Measurements from ENCODE around the gene PTK6.

The PTK6 gene

DNA sequence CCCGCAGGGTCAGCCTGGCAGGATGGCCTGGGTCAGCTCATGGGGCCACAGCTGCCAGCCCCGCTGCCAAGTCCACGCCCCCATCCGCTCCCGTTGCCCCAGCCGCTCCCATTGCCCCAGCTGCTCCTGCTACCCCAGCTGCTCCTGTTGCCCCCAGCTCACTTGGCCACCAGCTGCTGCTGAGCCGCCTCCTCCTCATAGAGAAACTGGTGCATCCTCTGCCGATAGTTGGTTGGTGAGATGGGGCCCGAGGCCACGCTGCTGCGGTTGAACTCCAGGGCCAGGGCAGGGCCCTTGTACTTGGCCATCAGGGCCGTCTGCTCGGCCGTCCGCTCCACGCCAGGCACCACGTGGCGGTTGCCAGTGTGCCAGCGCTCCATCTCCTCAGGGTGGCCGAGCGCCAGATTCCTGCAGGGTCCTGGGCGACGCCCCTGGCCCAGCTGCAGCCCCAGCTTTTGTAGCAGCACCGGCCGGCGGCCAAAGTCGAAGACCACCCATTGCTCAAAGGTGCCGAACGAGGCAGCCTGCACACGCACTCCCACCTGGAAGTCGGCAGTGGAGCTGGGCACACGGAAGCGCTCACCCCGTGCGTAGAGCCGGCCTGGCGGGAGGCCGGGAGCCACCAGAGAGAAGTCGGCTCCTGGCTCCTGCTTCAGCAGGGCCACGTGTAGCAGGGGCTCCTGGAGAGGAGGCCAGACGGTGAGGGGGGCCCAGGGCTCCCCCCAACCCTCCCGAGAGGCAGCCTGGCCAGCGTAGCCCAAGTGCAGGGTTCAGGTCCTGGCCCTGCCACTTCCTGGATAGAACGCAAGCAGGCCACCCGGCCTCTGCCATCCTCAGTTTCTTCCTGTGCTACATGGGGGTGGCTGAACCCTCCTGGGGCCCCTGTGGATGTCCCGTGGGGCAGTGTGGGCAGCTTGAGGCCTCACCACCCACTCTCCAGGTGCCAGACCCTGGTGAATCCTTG, 32.1 kb upstream of the PTK6 start:
- TF ChIP-seq, protein P1, sequence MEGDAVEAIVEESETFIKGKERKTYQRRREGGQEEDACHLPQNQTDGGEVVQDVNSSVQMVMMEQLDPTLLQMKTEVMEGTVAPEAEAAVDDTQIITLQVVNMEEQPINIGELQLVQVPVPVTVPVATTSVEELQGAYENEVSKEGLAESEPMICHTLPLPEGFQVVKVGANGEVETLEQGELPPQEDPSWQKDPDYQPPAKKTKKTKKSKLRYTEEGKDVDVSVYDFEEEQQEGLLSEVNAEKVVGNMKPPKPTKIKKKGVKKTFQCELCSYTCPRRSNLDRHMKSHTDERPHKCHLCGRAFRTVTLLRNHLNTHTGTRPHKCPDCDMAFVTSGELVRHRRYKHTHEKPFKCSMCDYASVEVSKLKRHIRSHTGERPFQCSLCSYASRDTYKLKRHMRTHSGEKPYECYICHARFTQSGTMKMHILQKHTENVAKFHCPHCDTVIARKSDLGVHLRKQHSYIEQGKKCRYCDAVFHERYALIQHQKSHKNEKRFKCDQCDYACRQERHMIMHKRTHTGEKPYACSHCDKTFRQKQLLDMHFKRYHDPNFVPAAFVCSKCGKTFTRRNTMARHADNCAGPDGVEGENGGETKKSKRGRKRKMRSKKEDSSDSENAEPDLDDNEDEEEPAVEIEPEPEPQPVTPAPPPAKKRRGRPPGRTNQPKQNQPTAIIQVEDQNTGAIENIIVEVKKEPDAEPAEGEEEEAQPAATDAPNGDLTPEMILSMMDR (IDR thresholded peaks at IDR 0.05; ENCODE audit: insufficient read depth, low read length) = no peak
- TF ChIP-seq POLR2AphosphoS5 (IDR thresholded peaks at IDR 0.05; ENCODE audit: low read depth) = no peak
- no peak for TF ChIP-seq GABPA (IDR thresholded peaks at IDR 0.05; ENCODE audit: low read depth)
- no peak for TF ChIP-seq SPI1 (IDR thresholded peaks at IDR 0.05; ENCODE audit: borderline replicate concordance, low read depth)
- TF ChIP-seq, protein P2, sequence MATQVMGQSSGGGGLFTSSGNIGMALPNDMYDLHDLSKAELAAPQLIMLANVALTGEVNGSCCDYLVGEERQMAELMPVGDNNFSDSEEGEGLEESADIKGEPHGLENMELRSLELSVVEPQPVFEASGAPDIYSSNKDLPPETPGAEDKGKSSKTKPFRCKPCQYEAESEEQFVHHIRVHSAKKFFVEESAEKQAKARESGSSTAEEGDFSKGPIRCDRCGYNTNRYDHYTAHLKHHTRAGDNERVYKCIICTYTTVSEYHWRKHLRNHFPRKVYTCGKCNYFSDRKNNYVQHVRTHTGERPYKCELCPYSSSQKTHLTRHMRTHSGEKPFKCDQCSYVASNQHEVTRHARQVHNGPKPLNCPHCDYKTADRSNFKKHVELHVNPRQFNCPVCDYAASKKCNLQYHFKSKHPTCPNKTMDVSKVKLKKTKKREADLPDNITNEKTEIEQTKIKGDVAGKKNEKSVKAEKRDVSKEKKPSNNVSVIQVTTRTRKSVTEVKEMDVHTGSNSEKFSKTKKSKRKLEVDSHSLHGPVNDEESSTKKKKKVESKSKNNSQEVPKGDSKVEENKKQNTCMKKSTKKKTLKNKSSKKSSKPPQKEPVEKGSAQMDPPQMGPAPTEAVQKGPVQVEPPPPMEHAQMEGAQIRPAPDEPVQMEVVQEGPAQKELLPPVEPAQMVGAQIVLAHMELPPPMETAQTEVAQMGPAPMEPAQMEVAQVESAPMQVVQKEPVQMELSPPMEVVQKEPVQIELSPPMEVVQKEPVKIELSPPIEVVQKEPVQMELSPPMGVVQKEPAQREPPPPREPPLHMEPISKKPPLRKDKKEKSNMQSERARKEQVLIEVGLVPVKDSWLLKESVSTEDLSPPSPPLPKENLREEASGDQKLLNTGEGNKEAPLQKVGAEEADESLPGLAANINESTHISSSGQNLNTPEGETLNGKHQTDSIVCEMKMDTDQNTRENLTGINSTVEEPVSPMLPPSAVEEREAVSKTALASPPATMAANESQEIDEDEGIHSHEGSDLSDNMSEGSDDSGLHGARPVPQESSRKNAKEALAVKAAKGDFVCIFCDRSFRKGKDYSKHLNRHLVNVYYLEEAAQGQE (IDR thresholded peaks at IDR 0.05; ENCODE audit: insufficient replicate concordance, low read depth) = no peak
- Histone ChIP-seq H3K4me3 (replicated peaks; ENCODE audit: insufficient read depth, low read length) (no peak overlapping the region), H3K27me3 (ENCODE audit: insufficient read depth, poor library complexity, severe bottlenecking) (peaks cover 47% of the 10 kb centered on the region), H3K27ac (replicated peaks) (no peak overlapping the region)
- DNase-seq (ENCODE audit: low read depth in 1 of 2, low spot score in 1 of 2) = peak in 1 of 2 experiments; percentile 32

DNA sequence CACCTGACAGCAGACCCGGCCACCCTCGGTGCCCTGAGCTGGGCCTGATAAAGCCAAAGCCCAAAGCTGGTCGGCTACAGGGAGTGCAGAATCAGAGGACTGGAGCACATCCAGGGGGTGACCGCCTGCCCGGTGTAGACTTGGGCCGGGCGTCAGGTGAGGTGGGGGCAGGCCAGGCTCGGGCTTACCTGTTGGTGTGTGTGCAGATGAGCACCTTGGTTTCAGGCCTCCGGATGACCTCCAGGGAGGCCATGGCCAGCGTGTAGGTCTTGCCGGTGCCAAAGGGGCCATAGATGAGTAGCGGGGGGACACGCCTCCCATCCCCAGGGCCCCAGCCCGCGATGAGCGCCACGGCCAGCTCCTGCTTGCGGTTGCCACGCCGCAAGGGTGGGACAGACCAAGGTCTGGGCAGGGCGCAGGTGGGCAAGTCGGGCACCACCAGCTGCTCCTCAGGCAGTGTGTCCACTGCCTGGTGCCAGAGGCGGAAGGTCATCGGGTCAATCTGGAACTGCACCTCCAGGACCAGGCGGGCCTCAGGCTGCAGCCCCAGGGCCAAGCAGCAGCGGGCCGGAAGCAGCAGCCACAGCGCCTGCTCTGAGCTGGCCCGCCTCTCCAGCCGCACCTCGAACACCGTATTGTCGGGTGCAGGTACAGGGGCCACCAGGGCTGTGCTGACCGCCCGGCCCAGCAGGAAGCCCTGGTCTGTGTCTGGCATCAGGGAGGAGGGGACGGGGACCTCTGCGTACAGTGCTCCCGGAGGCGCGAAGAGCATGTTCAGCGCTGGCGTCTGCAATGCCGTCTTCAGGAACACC, 31.2 kb upstream of the PTK6 start:
- no peak overlapping the region; the same call in 1 of the 2 replicates for H3K27ac ChIP-seq (replicated peaks)
- H3K4me3 ChIP-seq (replicated peaks; ENCODE audit: insufficient read depth, low read length) = no peak overlapping the region; the same call in 1 of the 2 replicates
- no peak for DNase-seq (ENCODE audit: low read depth in 1 of 2, low spot score in 1 of 2)

More for the DNA sequence above, 31.2 kb upstream of the PTK6 start:
- peaks cover 42% of the 10 kb centered on the region for H3K27me3 ChIP-seq (ENCODE audit: insufficient read depth, poor library complexity, severe bottlenecking)
- no peak for TF ChIP-seq GABPA (IDR thresholded peaks at IDR 0.05; ENCODE audit: low read depth)
- TF ChIP-seq, protein P2 (IDR thresholded peaks at IDR 0.05; ENCODE audit: insufficient replicate concordance, low read depth) = no peak
- no peak for TF ChIP-seq SPI1 (IDR thresholded peaks at IDR 0.05; ENCODE audit: borderline replicate concordance, low read depth)
- TF ChIP-seq, protein P1 (IDR thresholded peaks at IDR 0.05; ENCODE audit: insufficient read depth, low read length) = no peak
- TF ChIP-seq POLR2AphosphoS5 (IDR thresholded peaks at IDR 0.05; ENCODE audit: low read depth) = no peak
